Measurements from ENCODE around the gene KRT71.
A peak's percentile ranks its signal among the peaks of the same experiment; 100 is the strongest.
"Not testable (repeated sequence)": the region's sequence is repeated elsewhere in the genome, so short reads cannot be mapped to it uniquely, and the experiment has no call there.

KRT71 gene

GRCh38 chr12:52552681-52553195 lies at the start of gene KRT71:
TSS of gene KRT71 (minus strand) at chr12:52553145. CDS start at chr12:52553077, 68 bp downstream.
- DNase-seq = no peak

- DNase-seq = no peak
These were observed 49.6 kb upstream of the KRT71 start for GRCh38 chr12:52602552-52602951.

- no peak for DNase-seq
These were observed 48.7 kb upstream of the KRT71 start for GRCh38 chr12:52601671-52602070.

- DNase-seq = no peak
These were observed 48.1 kb upstream of the KRT71 start, which contains the start of gene KRT72 for GRCh38 chr12:52600941-52601481. TSS of gene KRT72 (minus strand) at chr12:52601463. CDS start at chr12:52601452, 11 bp downstream.

- no peak for DNase-seq
These were observed 47.5 kb upstream of the KRT71 start for GRCh38 chr12:52600475-52600874.

- DNase-seq = no peak
These were observed 47.1 kb upstream of the KRT71 start for GRCh38 chr12:52600071-52600470.

- DNase-seq = no peak
These were observed 46.0 kb upstream of the KRT71 start for GRCh38 chr12:52598966-52599365.

GRCh38 chr12:52594237-52594636 lies 41.3 kb upstream of the KRT71 start:
- not testable (repeated sequence) for DNase-seq

GRCh38 chr12:52591521-52591920 lies 38.6 kb upstream of the KRT71 start:
- DNase-seq = no peak

- DNase-seq = no peak
These were observed 37.1 kb upstream of the KRT71 start for GRCh38 chr12:52590021-52590420.

GRCh38 chr12:52587563-52587962 lies 34.6 kb upstream of the KRT71 start:
- DNase-seq = no peak

- no peak for DNase-seq
These were observed 33.0 kb upstream of the KRT71 start for GRCh38 chr12:52585946-52586345.

- no peak for DNase-seq
These were observed 32.1 kb upstream of the KRT71 start for GRCh38 chr12:52585066-52585465.

- no peak for DNase-seq
These were observed 31.3 kb upstream of the KRT71 start for GRCh38 chr12:52584156-52584682.

- peak; percentile 66 for DNase-seq
These were observed 30.1 kb upstream of the KRT71 start for GRCh38 chr12:52582971-52583456.

GRCh38 chr12:52582486-52582885 lies 29.5 kb upstream of the KRT71 start:
- no peak for DNase-seq

GRCh38 chr12:52581481-52581880 lies 28.5 kb upstream of the KRT71 start:
- peak; percentile 58 for DNase-seq

- DNase-seq = no peak
These were observed 28.1 kb upstream of the KRT71 start for GRCh38 chr12:52581066-52581465.

GRCh38 chr12:52580496-52580895 lies 27.6 kb upstream of the KRT71 start:
- no peak for DNase-seq

GRCh38 chr12:52579468-52580465 lies 26.8 kb upstream of the KRT71 start:
- no peak for DNase-seq

GRCh38 chr12:52578469-52578868 lies 25.5 kb upstream of the KRT71 start:
- DNase-seq = no peak

- DNase-seq = no peak
These were observed 24.4 kb upstream of the KRT71 start for GRCh38 chr12:52577316-52577715.

GRCh38 chr12:52575948-52576347 lies 23.0 kb upstream of the KRT71 start:
- no peak for DNase-seq
